ENCODE measurements around the gene CFLAR. TPM values are rescaled to one million over a fixed set of nuclear protein-coding genes. Genes with fewer than 3 reads are reported as not detected.

CFLAR gene
- total and polyA plus RNA-seq, 9 of the 15 experiments (the other 6 are each of a cell fraction or from before 2014, with no cell fraction given): 27.5 to 102 (median 54.0) TPM

DNA sequence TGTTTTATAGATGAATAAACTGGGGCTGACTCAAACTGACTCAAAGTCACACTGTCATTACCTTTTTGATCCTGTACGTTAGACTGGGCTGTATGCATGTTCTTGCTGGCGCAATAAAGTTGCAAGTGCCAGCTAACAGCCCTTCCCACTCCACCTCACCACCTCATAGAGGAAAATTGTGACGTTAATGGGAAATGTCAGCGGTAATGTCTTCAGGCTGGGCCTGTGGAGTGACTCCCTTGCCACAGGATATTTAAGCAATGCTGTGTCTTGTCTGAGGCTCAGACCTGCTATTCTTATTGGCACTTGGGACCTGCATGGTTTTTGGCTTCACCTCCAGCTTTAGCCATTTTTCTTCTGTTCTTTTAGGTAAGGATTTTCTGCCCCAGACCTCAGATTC lies 41.7 kb downstream of the CFLAR start:
- intact Hi-C loops (cut with micrococcal nuclease): loop anchor here (1.0 to 5.0 kb wide), 4 partner anchors 39 to 252 kb away; partner anchors contain the start of genes NDUFB3 and ORC2
- H3K9me1 ChIP-seq (ENCODE audit: control insufficient read depth, insufficient read depth, low read length): no peaks in the 10 kb centered on the region
- H3K4me3 ChIP-seq: no peak overlapping the region
- peaks cover 70% of the 10 kb centered on the region for H3K36me3 ChIP-seq (ENCODE audit: control insufficient read depth, insufficient read depth, low read length)
- H3K4me2 ChIP-seq (ENCODE audit: insufficient read depth, low read length): peak overlapping the region; percentile 42
- 24% methylated on average over 2 of the region's 4 CpGs for WGBS (ENCODE audit: insufficient coverage, low coverage, missing lambda C conversion rate)
- H3K9ac ChIP-seq (ENCODE audit: insufficient read depth in 1 of 2, low read depth in 2 of 2, low read length in 2 of 2): peak overlapping the region in 1 of 2 experiments; percentile 18; a peak in 1 of 4 replicates
- H3K4me1 ChIP-seq (replicated peaks in 1 of 2; ENCODE audit: control insufficient read depth in 2 of 2, insufficient read depth in 2 of 2, low read length in 2 of 2): peaks cover 7 to 17% of the 10 kb centered on the region in 2 experiments; a peak in 4 of 5 replicates
- peaks cover 2% of the 10 kb centered on the region; the same call in 1 of the 3 replicates for H3K79me2 ChIP-seq (ENCODE audit: control insufficient read depth, insufficient read depth, low read length)
- H4K20me1 ChIP-seq (replicated peaks; ENCODE audit: control insufficient read depth, insufficient read depth, low read length): no peaks in the 10 kb centered on the region
- peak overlapping the region; percentile 39; the same call in 1 of the 2 replicates for H2AFZ ChIP-seq (ENCODE audit: low read depth, low read length)
- in situ Hi-C loops (cut with MboI): no loop called here
- H3K27ac ChIP-seq (ENCODE audit: extremely low read depth, low read depth, low read length): peak overlapping the region; percentile 66; the same call in 2 of the 3 replicates
- H3K27me3 ChIP-seq (ENCODE audit: control insufficient read depth in 2 of 2, insufficient read depth in 2 of 2, low read length in 2 of 2): no peaks in the 10 kb centered on the region
- ATAC-seq: peak; percentile 10
- H3K9me3 ChIP-seq (replicated peaks; ENCODE audit: control insufficient read depth, insufficient read depth, low read depth, low read length): no peaks in the 10 kb centered on the region
- POLR2A ChIA-PET: interaction anchor here (0.7 to 1.7 kb wide), 8 partner anchors 9 to 268 kb away, joined by 3 to 9 read pairs (median 4); partner anchors contain the start of genes CASP10, NIF3L1 and PPIL3
- CTCF ChIA-PET (ENCODE audit: low intra/inter-chr PET ratio): interaction anchor here (1.3 to 1.6 kb wide), 2 partner anchors 40 to 256 kb away, joined by 8 to 12 read pairs; no protein-coding TSS in a partner anchor
- FAIRE-seq: no peak
- no TSS peak for BruUV-seq (replicated peaks)
- DNase-seq (ENCODE audit: extremely low read depth in 1 of 4, low spot score in 3 of 4): no peak
- TF ChIP-seq, protein P1, sequence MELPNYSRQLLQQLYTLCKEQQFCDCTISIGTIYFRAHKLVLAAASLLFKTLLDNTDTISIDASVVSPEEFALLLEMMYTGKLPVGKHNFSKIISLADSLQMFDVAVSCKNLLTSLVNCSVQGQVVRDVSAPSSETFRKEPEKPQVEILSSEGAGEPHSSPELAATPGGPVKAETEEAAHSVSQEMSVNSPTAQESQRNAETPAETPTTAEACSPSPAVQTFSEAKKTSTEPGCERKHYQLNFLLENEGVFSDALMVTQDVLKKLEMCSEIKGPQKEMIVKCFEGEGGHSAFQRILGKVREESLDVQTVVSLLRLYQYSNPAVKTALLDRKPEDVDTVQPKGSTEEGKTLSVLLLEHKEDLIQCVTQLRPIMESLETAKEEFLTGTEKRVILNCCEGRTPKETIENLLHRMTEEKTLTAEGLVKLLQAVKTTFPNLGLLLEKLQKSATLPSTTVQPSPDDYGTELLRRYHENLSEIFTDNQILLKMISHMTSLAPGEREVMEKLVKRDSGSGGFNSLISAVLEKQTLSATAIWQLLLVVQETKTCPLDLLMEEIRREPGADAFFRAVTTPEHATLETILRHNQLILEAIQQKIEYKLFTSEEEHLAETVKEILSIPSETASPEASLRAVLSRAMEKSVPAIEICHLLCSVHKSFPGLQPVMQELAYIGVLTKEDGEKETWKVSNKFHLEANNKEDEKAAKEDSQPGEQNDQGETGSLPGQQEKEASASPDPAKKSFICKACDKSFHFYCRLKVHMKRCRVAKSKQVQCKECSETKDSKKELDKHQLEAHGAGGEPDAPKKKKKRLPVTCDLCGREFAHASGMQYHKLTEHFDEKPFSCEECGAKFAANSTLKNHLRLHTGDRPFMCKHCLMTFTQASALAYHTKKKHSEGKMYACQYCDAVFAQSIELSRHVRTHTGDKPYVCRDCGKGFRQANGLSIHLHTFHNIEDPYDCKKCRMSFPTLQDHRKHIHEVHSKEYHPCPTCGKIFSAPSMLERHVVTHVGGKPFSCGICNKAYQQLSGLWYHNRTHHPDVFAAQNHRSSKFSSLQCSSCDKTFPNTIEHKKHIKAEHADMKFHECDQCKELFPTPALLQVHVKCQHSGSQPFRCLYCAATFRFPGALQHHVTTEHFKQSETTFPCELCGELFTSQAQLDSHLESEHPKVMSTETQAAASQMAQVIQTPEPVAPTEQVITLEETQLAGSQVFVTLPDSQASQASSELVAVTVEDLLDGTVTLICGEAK (IDR thresholded peaks at IDR 0.05): peak; percentile 71
- TF ChIP-seq, protein P1 (CRISPR knock-in tag; IDR thresholded peaks at IDR 0.05): peak; percentile 57; the same call in 1 of the 2 replicates
- TF ChIP-seq ZEB2 (IDR thresholded peaks at IDR 0.05): no peak
- TF ChIP-seq KDM5B (IDR thresholded peaks at IDR 0.05; ENCODE audit: insufficient replicate concordance, low read depth, low read length): no peak
- no peak for TF ChIP-seq ZNF408 (CRISPR knock-in tag; IDR thresholded peaks at IDR 0.05; ENCODE audit: low read depth)
- TF ChIP-seq RBM25 (IDR thresholded peaks at IDR 0.05; ENCODE audit: low read depth, low read length, severe bottlenecking): no peak
- TF ChIP-seq SAFB (IDR thresholded peaks at IDR 0.05; ENCODE audit: borderline replicate concordance, low read depth, low read length): no peak
- TF ChIP-seq SREBF2 (CRISPR knock-in tag; IDR thresholded peaks at IDR 0.05): no peak
- no peak for TF ChIP-seq MYBL2 (IDR thresholded peaks at IDR 0.05; ENCODE audit: low read depth)
- TF ChIP-seq MYBL2 (CRISPR knock-in tag; IDR thresholded peaks at IDR 0.05; ENCODE audit: borderline replicate concordance): no peak
- 0 out of 2 replicates have a peak, but pooled peaks have one; percentile 23 for TF ChIP-seq ZNF644 (tag; IDR thresholded peaks at IDR 0.05; ENCODE audit: low read depth)
- TF ChIP-seq, protein P2, sequence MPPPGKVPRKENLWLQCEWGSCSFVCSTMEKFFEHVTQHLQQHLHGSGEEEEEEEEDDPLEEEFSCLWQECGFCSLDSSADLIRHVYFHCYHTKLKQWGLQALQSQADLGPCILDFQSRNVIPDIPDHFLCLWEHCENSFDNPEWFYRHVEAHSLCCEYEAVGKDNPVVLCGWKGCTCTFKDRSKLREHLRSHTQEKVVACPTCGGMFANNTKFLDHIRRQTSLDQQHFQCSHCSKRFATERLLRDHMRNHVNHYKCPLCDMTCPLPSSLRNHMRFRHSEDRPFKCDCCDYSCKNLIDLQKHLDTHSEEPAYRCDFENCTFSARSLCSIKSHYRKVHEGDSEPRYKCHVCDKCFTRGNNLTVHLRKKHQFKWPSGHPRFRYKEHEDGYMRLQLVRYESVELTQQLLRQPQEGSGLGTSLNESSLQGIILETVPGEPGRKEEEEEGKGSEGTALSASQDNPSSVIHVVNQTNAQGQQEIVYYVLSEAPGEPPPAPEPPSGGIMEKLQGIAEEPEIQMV (tag; conservative IDR thresholded peaks at IDR 0.05; ENCODE audit: low read depth): no peak

Measured in K562 (cell line).